EL (cell line): ENCODE measurements around the gene SMYD3.
A peak's percentile ranks its signal among the peaks of the same experiment; 100 is the strongest.

Experiments used
- DNase-seq: peaks from one replicate; pipeline ENCODE4 v3.0.0-alpha.2; 2016

SMYD3 gene

DNA sequence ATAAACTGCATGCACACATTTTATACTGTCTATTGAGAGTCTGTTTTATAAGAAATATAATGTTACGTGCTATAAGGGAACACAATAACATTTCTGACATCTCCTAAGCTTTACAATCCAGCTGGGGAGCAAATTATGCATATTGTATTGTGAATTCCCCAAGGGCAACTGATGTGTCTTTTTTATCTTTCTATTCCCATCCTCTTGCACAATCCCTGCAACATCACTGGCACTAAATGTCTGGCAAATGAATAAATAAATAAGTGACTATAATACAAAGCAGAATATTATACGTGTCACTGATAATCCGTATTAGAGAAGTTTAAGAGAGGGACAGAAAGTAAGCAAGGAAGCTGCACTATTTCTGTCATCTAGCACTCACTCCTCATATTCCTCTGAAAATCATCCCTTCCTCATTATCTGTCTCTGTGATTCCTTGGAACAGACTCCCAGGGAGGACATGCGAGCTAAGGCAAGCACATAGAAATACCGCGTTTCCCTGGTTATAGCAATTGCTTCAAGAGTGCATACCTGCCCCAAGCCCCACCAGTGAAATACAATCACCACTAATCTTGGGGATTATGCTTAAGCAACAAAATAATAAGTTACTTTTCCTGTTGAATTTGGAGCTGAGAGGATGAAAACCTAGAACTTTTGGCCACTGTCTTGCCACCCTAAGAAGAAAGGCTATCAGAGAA lies 205.4 kb downstream of the SMYD3 start:
- DNase-seq: no peak

DNA sequence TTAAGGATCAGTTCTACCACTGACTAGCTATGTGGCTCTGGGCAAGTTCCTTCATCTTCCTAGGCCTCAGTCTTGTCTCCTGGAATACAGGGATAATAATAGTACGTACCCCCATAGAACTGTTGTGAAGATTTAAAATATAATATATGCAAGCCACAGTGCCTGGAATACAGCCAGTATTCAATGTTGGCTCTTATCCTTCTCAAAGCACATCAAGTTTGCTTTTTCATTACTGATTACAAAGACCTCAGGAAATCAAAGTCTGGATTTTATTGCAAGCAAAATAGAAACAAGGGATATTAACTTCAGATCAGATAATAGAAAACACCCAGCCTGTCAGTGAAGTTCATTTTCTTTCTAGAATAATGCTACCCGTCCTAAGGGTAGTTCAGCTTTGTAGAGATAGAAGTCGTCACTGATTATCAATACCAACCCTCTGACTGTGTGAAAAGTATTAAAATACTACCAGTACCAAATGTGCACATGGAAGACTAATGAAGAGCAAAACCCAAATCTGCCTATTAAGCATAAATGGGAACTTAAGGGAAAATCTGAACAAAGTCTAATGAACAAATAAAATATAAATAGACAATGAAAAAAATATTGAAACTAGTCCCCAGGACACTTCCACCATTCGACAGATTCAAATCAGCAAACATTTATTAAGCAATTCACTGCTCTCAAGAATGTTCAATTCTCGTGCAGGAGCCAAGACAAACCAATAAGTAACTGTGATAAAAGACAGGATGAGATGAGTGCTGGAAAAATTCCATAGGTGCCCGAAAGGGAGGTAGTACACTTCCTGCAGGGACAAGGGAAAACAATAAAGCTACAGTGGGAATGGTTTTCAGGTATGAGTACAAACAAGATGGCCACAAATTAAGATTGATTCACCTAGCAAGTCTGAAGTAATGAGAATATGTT lies 206.2 kb downstream of the SMYD3 start:
- no peak for DNase-seq

DNA sequence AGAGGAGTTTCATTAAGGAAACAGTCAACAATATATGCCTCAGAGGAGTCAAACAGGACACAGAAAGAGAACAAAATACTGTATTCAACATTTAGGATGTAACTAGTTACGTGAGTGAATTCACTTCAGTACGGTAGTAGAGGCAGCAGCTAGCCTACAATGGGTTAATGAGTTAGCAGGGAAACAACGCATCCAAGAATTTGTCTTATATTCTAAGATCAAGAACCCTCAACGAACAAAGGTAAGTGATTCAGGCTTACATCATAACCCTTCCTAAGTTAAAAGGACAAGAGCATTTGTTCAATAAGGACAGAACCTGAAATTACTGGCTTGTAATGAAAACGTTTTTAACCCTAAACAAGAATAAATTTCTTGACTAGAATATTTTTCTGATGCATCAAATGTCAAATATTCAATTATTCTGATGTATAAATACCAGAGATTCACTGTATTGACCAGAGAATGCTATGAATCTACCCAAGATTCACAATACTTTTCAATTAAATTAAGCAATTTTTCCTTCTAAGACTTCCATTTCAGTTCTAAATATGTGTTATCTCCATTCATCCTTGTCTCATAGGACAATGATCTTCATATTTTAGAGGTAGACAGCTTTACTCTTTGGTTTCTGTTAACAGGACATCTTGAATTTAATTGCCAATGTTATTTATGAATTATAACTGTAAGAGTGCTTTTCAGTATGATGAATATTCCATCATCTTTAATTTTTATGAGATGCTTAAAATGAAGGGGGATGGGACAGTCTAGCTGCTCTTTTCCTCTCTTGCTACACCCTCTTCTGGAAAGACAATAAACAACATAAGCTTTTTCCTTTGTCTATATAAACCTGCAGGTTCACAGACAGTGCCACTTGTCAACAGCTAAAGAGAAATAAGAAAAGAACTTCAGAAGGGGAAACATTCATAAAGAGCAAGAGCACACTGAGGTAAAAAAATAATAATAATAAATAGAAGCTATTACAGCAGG lies 209.5 kb downstream of the SMYD3 start:
- peak; percentile 17 for DNase-seq

DNA sequence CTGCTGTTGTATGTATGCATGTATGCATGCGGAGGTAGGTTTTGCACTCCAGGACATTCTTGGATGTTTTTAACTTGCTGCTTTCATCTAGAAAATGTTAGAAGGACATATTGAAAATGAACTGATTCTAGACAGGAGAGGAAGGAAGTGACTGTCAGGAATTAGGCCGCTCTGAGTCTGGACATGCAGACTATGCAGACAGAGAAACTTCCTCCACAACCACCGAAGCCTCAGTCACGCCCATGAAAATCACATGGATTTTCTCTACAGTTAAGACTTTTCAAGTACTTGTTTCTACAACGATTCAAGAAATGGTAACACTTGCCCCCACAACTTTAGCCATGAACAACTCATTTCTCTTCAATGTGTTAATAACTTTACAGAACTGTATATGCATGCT lies 211.1 kb downstream of the SMYD3 start:
- DNase-seq: no peak

DNA sequence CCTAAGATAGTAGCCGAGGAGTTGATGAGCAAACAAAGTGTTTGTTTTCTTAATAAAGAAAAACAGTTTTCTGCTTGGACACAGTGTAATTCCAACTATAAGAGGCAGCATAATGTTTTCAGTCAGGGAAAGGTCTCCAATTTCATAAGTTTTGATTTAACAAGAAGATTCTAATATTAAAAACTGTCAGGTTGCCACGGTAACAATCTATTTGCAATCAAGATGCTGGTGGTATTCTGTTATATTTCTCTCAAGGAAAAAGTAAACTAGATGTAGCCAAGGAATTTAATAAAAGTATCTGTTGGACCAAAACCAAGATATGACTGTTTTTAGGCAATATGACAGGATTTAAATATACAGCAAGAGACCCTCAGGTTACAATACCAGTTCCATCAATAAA lies 211.7 kb downstream of the SMYD3 start:
- DNase-seq: no peak

DNA sequence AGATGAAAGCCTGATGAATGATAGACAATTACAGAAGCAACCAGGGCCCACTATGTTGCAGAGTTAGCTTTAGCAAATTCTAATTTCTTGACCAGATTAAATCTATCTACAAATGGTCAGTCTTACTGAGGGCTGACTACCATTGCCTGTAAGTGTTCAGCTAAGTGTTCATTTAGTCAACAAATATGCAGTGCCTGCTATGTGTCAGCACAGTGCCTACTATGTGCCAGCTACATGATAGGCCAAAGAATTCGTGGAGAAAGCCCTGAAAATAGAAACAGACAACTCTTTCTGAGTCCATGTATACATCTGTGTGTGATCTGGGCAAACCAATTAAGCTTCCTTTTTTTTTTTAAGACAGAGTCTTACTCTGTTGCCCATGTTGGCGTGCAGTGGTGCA lies 212.8 kb downstream of the SMYD3 start:
- DNase-seq: no peak

DNA sequence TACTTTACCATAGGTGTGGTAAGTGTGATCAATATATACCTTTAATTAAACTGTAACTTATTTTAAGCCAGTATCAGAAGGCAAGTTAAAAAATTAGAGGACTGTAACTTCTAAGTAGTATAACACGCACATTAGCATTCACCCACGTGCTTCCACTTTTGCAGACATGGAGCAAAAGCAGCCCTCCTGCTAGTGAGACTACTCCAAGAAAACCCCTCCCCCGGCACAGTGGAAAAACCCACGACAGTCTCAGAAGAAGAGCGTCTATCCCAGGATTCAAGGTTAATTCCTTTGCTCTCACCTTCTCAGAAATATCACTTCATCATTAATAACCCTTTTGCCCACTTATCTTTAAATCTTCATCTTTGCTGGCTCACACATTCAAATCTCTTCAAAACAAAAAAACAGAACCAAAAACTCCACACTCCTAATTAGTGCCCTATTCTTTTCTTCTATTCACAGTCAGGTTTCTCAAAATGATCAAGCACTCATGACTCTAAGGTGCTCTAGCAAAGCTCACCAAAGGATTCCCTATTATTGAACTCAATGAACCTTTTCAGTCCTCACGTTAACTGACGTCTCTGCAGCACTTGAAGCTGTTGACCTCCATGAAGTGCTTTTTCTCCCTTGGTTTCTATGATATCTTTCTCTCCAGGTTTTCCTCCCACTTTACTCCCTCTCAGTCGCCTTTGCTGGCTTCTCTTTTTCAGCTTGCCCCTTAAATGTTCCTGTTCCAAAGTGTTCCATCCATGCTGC lies 213.5 kb downstream of the SMYD3 start:
- DNase-seq: no peak

DNA sequence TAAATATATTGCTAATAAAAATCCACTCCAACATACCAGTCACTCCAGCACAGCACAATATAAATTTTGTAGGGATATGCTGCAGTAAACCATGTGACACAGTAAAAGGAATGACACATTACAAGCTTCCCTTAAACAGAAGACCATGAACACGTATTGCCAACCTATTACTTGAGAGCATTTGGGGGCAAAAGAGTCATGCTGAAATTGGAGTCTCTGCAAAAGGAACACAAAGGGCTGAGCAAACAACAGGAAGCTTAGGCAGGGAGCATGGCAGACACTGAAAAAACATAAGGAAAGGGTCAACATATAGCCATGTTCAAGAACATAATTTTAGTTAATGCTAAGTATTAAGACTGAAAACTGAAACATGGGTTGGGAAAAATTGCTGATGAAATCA lies 214.5 kb downstream of the SMYD3 start:
- DNase-seq: no peak

DNA sequence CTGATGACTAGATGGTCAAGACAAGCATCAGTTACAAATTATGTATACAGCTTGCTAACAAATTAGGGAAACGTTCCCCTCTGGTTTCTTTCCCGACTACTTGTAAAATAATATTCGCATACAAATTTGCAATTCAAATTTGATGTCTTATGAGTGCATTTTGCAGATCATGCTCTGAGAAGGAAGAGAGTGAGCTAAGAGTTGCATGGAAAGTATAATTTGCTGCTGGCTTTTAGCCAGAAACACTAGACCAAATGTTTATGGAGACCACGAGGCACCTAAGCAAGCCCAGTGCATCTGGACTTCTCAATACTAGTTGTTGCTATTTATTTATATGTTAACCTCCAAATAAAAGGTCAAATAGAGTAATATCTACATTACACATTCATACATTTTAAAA lies 216.0 kb downstream of the SMYD3 start:
- DNase-seq: no peak

DNA sequence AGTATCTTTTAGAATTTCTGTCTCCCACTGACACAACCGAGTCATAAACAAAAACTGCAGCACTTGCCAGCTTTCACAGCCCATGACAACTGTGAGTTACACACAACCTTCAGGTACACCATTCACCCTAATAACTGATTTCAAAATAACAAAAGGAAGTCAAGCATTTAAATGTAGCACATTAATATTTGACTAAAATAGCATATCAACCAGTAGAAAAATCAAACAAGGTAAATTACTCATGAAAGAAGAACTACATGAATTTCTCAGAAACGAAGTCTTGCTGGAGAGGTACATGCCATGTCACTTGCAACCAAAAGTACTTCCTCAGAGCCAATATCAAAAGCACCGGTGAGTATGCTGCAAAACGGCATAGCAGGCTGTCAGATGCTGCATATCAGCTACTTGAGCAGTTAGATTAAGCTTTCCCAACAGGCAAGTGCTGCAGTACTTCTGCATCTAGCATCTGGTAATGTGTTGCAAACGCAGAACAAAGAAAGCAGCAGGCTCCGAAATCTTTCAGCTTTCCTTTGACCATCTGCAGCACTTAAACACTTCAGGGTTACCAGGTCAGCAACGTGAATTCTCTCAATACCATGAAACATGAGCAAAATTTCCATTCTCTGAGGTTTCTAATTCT lies 223.2 kb downstream of the SMYD3 start:
- DNase-seq: no peak

DNA sequence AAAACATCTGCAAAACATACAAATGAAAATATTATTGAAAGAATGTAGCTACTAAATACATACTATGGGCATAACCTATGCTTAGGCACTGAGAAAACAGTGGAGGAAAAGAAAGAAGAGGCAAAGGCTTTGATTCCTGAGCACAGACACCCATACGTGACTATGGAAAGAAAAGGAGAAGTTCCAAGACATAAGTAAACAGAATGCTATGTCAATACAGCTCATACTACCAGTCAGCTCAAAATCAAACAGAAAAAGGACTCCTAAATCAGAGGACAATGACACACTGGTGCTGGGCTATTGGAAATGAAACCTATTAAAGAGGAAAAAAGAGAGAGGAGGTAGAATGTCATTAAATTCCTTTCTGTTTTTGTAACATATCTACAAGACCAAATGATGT lies 225.4 kb downstream of the SMYD3 start:
- DNase-seq: no peak

DNA sequence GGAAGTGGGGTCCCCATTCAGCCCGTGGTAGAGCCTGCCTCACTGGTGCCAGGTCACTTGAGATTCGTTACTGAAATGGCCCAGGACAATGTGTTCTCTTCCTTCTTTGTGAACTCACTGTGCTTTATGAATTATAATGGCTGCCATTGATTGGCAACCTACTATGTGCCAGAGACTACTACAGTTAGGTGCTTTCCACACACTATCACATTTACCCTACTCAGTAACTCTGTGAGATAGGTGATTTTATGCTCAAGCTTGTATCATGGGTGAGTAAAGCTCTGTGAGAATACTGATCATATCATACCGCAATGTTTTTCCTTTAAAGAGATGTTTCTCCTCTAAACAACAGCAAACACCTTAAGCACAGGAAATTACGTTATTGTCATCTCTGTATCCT lies 225.9 kb downstream of the SMYD3 start:
- DNase-seq: no peak

DNA sequence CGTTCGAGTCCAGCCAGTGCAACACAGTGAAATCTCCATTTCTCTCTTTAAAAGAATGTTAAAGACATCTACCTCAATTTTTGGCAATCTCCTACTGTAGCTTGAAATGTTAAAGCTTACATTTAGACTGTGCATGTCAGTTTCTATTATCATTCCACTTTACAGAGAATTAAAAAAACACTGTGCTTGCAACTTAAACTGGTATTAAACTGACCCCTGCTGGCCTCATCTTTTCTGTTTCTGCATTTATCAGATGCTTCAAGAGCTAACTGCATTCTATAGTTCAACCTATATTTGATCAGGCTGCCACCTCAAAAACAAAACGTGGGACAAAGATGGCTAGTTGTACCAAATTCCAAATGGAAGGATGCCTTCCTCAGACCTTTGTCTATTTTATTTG lies 226.5 kb downstream of the SMYD3 start:
- DNase-seq: peak; percentile 25

DNA sequence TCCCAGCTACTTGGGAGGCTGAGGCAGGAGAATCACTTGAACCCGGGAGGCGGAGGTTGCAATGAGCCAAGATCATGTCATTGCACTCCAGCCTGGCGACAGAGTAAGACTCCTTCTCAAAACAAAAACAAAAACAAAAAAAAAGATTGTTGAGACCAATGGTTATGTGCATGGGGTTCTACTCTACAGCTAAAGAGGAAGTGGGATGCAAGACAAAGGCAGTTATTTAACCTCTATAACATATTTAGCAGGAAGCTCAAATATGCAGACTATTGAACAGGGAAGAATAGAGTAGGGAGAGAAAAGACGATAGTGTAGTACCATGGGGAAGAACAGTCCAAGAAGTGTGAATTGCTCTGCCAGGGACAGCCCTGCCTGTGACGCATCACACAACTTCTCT lies 227.7 kb downstream of the SMYD3 start:
- no peak for DNase-seq

DNA sequence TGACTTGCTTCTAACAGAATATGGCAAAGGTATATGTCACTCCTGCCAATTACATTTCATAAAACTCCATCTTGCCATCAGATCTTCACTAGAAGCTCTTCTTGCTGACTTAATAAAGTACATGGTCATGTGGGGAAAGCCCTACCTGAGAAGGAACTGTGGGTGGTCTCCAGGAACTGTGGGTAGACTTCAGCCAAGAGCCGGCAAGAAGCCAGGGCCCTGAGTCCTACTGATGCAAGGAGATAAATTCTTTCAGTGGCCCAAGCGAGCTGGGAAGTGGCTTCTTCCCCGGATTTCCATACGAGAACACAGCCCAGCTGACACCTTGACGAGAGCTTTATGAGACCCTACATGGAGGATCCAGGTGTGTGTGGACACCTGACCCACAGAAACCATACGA lies 228.7 kb downstream of the SMYD3 start:
- no peak for DNase-seq

DNA sequence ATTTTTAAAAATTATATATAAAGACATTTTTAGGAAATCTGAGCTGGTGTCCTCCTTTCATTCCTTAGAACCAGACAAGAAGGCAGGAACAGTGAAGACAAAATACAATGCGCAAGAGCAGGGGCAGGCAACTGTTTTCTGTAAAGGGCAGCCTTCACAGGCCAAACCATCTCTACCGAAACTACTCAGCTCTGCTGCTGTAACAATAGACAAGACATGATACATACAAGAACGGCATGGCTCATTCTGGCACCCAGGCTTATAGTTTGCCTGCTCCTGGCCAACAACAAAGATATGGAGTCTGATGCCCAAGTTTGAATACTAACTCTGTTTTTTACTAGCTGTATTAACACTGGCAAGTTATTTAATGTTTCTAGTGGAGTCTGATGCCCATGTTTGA lies 232.0 kb downstream of the SMYD3 start:
- no peak for DNase-seq

DNA sequence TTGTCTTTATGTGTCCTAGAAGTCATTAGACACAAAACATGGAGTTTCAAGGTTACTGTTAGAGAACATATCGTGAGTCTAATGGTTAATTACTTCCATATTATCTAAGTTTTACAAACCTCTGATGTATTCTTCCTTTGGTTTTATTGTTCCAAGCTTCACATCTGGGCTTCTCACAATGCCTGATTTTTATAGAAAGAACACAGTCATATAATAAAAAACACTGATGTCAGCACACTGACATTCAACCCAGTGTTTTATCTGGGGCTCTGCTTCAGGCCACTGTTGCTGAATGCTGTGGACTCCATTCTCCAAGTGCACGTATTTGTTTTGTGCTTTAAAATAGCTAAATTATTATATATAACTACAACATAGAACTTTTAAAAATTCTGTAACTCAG lies 232.9 kb downstream of the SMYD3 start:
- DNase-seq: no peak

DNA sequence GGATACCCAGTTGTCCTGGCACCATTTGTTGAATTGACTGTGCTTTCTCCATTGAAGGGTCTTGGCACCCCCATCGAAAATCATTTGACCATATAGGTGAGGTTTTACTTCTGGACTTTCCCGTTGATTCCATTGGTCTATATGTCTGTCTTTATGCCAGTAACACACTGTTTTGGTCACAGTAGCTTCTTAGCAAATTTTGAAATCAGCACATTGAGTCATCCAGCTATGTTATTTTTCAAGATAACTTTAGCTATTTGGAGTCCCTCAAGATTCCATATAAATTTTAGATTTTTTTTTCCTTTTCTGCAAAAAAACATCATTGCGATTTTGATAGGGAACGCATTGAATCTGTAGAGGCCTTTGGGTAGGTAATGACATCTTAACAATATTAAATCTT lies 235.6 kb downstream of the SMYD3 start:
- no peak for DNase-seq

DNA sequence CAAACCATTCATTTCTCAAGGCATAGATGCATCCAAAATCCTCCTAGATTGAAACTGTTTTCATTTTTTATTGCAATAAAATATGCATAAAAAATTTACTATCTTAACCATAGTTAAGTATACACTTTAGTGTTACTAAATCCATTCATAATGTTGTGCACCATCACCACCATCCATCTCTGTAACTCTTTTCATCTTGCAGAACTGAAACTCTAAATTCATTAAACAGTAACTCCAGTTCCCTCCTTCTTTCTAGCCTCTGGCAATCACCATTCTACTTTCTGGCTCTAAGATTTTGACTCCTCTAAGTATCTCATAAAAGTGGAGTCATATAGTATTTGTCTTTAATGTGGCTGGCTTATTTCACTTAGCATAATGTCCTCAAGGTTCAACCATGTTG lies 236.8 kb downstream of the SMYD3 start:
- no peak for DNase-seq

DNA sequence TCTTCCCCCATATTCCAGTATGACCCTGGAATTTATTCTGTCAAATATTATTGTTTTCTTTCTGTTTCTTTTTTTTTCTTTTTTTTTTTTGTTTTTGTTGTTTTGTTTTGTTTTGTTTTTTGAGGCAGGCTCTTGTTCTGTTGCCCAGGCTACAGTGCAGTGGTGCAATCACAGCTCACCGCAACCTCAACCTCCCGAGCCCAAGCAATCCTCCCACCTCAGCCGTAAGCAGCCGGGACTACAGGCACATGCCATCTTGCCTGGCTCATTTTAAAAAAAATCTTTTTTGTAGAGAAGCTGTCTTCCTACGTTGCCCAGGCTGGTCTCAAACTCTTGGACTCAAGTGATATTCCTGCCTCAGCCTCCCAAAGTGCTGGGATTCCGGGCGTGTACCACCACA lies 237.6 kb downstream of the SMYD3 start:
- no peak for DNase-seq

DNA sequence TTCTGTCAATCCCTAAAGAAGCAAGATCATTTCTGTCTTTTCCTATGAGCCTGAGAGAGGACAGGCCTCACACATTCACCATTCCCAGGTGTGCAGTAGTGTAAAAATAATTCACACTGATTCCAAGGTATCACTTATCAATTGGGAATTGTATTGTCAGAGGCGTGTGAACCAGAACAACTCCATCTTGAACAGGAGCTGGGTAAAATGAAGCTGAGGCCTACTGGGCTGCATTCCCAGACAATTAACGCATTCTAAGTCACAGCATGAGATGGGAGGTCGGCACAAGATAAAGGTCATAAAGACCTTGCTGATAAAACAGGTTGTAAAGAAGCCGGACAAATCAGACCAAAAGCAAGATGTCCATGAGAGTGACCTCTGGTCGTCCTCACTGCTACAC lies 239.2 kb downstream of the SMYD3 start:
- DNase-seq: no peak

DNA sequence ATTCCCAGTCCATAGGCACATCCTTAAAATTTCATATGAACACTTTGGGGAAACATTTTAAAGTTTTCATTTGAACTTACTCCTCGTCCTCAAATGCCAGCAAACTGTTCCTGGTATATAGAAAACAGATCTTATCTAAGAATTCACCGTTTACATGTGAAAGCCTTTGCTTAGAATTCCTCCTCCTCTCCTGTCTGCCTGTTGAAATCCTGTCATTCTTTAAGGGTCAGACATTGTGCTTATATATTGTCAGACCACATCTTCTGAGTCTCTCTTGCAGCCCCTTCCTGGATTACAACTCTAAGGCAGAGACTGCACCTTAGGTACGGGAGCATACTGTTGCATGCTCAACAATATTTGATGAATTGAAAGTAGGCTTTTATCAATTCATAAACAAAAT lies 239.7 kb downstream of the SMYD3 start:
- DNase-seq: no peak
